Neural cell (in vitro differentiated cells): ENCODE measurements around the gene SAMD14.

Source experiments
- CTCF ChIP-seq: fragments of 450-650 bp; IDR thresholded peaks from 2 replicates; pipeline ENCODE4 v1.5.1; 2014; ENCODE audit warnings: antibody characterized with exemption, mild to moderate bottlenecking, moderate library complexity; ENCODE audit not compliant: poor library complexity, severe bottlenecking
- EP300 ChIP-seq: fragments of 450-650 bp; conservative IDR thresholded peaks from 2 replicates; pipeline ENCODE4 v1.6.1; 2014; ENCODE audit warnings: antibody characterized with exemption, mild to moderate bottlenecking, moderate library complexity; ENCODE audit not compliant: poor library complexity, severe bottlenecking
- EZH2 ChIP-seq: fragments of 200-600, 300-800 bp; shearing (Covaris generic), sonication (generic); IDR thresholded peaks from 2 replicates; pipeline ENCODE4 v1.6.1; 2014; ENCODE audit warnings: antibody characterized with exemption, low read length, borderline replicate concordance, mild to moderate bottlenecking; ENCODE audit not compliant: insufficient read depth, poor library complexity, severe bottlenecking
- TF ChIP-seq, protein P1 (sequence below): IDR thresholded peaks from 2 replicates; pipeline ENCODE4 v1.6.1; 2012; ENCODE audit warnings: borderline replicate concordance

DNA sequence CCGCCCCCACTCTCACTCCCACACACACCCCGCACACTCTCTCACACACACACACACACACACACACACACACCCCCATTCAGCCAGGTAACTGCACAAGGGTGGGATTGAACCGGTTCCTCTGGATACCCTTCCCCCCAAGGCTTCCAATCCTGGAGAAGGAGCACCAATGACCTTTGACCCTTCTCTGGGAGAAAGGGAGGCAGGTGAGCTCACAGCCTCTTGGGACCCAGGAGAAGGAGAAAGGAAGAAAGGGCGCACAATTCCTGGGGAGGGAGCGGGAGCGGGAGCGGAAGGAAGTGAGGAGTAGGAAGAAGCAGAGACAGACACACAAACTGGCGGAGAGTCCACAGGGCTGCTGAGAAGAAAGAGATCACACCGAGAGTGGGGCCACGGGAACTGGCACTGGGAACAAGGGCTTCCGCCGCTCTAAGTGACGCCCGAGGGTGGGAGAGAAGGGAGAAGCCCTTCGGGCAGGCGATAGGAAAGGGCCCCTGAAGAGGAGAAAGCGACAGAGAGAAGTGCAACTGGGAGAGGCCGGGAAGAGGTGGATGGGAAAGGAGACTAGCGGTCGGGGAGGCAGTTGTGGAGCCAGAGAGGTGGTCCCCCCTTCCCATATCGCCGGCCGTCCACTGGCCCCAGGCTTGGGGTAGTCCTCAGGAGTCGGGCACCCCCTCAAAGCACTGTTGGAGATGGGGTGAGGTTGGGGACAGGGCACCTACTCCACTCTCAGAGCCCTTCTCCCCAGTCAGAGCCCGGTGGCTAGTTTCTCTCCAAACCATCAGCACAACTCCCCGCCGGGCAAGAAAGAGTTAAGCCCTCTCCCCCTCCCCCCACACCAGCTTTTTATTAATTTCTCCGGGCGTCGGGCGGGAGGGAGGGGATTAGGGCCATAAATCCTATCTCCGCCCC is 1.3 kb downstream of the SAMD14 start:
- no peak for TF ChIP-seq EZH2
- TF ChIP-seq CTCF: no peak
- TF ChIP-seq, protein P1, sequence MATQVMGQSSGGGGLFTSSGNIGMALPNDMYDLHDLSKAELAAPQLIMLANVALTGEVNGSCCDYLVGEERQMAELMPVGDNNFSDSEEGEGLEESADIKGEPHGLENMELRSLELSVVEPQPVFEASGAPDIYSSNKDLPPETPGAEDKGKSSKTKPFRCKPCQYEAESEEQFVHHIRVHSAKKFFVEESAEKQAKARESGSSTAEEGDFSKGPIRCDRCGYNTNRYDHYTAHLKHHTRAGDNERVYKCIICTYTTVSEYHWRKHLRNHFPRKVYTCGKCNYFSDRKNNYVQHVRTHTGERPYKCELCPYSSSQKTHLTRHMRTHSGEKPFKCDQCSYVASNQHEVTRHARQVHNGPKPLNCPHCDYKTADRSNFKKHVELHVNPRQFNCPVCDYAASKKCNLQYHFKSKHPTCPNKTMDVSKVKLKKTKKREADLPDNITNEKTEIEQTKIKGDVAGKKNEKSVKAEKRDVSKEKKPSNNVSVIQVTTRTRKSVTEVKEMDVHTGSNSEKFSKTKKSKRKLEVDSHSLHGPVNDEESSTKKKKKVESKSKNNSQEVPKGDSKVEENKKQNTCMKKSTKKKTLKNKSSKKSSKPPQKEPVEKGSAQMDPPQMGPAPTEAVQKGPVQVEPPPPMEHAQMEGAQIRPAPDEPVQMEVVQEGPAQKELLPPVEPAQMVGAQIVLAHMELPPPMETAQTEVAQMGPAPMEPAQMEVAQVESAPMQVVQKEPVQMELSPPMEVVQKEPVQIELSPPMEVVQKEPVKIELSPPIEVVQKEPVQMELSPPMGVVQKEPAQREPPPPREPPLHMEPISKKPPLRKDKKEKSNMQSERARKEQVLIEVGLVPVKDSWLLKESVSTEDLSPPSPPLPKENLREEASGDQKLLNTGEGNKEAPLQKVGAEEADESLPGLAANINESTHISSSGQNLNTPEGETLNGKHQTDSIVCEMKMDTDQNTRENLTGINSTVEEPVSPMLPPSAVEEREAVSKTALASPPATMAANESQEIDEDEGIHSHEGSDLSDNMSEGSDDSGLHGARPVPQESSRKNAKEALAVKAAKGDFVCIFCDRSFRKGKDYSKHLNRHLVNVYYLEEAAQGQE: peak; percentile 70
- TF ChIP-seq EP300: no peak
